ENCODE measurements around the gene BLOC1S1.

Gene BLOC1S1

GRCh38 chr12:55721601-55722213 lies 5.9 kb downstream of the BLOC1S1 start:
- H3K4me3 ChIP-seq (ENCODE audit: low read length, poor library complexity, severe bottlenecking), result no peak overlapping the region
- H3K27me3 ChIP-seq (ENCODE audit: insufficient read depth, low read length, poor library complexity, severe bottlenecking), result no peaks in the 10 kb centered on the region
- H3F3A ChIP-seq (ENCODE audit: low read depth), result no peaks in the 10 kb centered on the region
- peaks cover 8% of the 10 kb centered on the region for H4K20me1 ChIP-seq (ENCODE audit: insufficient read depth, low read length, poor library complexity, severe bottlenecking)
- H3K9ac ChIP-seq (ENCODE audit: low read depth, low read length, poor library complexity, severe bottlenecking), result no peak overlapping the region
- H3K36me3 ChIP-seq (ENCODE audit: insufficient read depth, low read length), result peaks cover 7% of the 10 kb centered on the region; the same call in 1 of the 2 replicates
- TF ChIP-seq CTCF (conservative IDR thresholded peaks at IDR 0.05; ENCODE audit: low read length) (no peak), EZH2phosphoT487 (IDR thresholded peaks at IDR 0.05; ENCODE audit: borderline replicate concordance) (no peak)
- H3K79me2 ChIP-seq (ENCODE audit: insufficient read depth, low read length), result peaks cover 40% of the 10 kb centered on the region
- no peaks in the 10 kb centered on the region for H3K9me3 ChIP-seq (ENCODE audit: insufficient read depth, low read depth, low read length)
- no peaks in the 10 kb centered on the region for H3K9me2 ChIP-seq (replicated peaks; ENCODE audit: low read depth, low read length)
- no peak overlapping the region for H3K4me2 ChIP-seq (ENCODE audit: low read depth, low read length, poor library complexity, severe bottlenecking)
- H2AFZ ChIP-seq (ENCODE audit: low read length), result no peak overlapping the region
- H3K4me1 ChIP-seq (ENCODE audit: insufficient read depth, low read length, poor library complexity, severe bottlenecking), result peaks cover 19% of the 10 kb centered on the region

GRCh38 chr12:55722948-55723347 lies 7.1 kb downstream of the BLOC1S1 start:
- Histone ChIP-seq H3K4me2 (ENCODE audit: low read depth, low read length, poor library complexity, severe bottlenecking) (no peak overlapping the region), H3K9ac (ENCODE audit: low read depth, low read length, poor library complexity, severe bottlenecking) (no peak overlapping the region), H3K9me3 (ENCODE audit: insufficient read depth, low read depth, low read length) (no peaks in the 10 kb centered on the region), H2AFZ (ENCODE audit: low read length) (no peak overlapping the region), H3K4me1 (ENCODE audit: insufficient read depth, low read length, poor library complexity, severe bottlenecking) (peaks cover 20% of the 10 kb centered on the region), H3F3A (ENCODE audit: low read depth) (no peaks in the 10 kb centered on the region), H3K36me3 (ENCODE audit: insufficient read depth, low read length) (peaks cover 7% of the 10 kb centered on the region; the same call in 1 of the 2 replicates), H4K20me1 (ENCODE audit: insufficient read depth, low read length, poor library complexity, severe bottlenecking) (peaks cover 21% of the 10 kb centered on the region), H3K9me2 (replicated peaks; ENCODE audit: low read depth, low read length) (no peaks in the 10 kb centered on the region), H3K27me3 (ENCODE audit: insufficient read depth, low read length, poor library complexity, severe bottlenecking) (no peaks in the 10 kb centered on the region), H3K4me3 (ENCODE audit: low read length, poor library complexity, severe bottlenecking) (no peak overlapping the region), H3K79me2 (ENCODE audit: insufficient read depth, low read length) (peaks cover 40% of the 10 kb centered on the region)
- TF ChIP-seq EZH2phosphoT487 (IDR thresholded peaks at IDR 0.05; ENCODE audit: borderline replicate concordance), result no peak
- no peak for TF ChIP-seq CTCF (conservative IDR thresholded peaks at IDR 0.05; ENCODE audit: low read length)

- Histone ChIP-seq H3K4me2 (ENCODE audit: low read depth, low read length, poor library complexity, severe bottlenecking) (no peak overlapping the region), H3K79me2 (ENCODE audit: insufficient read depth, low read length) (peaks cover 40% of the 10 kb centered on the region), H3K27me3 (ENCODE audit: insufficient read depth, low read length, poor library complexity, severe bottlenecking) (no peaks in the 10 kb centered on the region), H2AFZ (ENCODE audit: low read length) (no peak overlapping the region), H3K9me2 (replicated peaks; ENCODE audit: low read depth, low read length) (no peaks in the 10 kb centered on the region), H3K4me3 (ENCODE audit: low read length, poor library complexity, severe bottlenecking) (no peak overlapping the region), H3K4me1 (ENCODE audit: insufficient read depth, low read length, poor library complexity, severe bottlenecking) (peaks cover 19% of the 10 kb centered on the region), H3K36me3 (ENCODE audit: insufficient read depth, low read length) (peaks cover 7% of the 10 kb centered on the region; the same call in 1 of the 2 replicates), H4K20me1 (ENCODE audit: insufficient read depth, low read length, poor library complexity, severe bottlenecking) (peaks cover 23% of the 10 kb centered on the region), H3F3A (ENCODE audit: low read depth) (no peaks in the 10 kb centered on the region), H3K9me3 (ENCODE audit: insufficient read depth, low read depth, low read length) (no peaks in the 10 kb centered on the region), H3K9ac (ENCODE audit: low read depth, low read length, poor library complexity, severe bottlenecking) (no peak overlapping the region)
- TF ChIP-seq CTCF (conservative IDR thresholded peaks at IDR 0.05; ENCODE audit: low read length) (no peak), EZH2phosphoT487 (IDR thresholded peaks at IDR 0.05; ENCODE audit: borderline replicate concordance) (no peak)
Measured at GRCh38 chr12:55723516-55724225, 7.8 kb downstream of the BLOC1S1 start.
